ENCODE data around the gene PROCR.
"Not testable (repeated sequence)": the region's sequence is repeated elsewhere in the genome, so short reads cannot be mapped to it uniquely, and the experiment has no call there.

The PROCR gene

GRCh38 chr20:35196313-35196712 is 24.4 kb downstream of the PROCR start:
- DNase-seq (ENCODE audit: low read depth, low spot score) = no peak
- H3K4me3 ChIP-seq (ENCODE audit: low read depth, low read length) = no peak overlapping the region
- no peak for TF ChIP-seq CTCF (IDR thresholded peaks at IDR 0.05; ENCODE audit: low read depth, low read length)
- in situ Hi-C loops (cut with HindIII; ENCODE audit: low sequenced_read_pairs) = no loop called here

- in situ Hi-C loops (cut with HindIII; ENCODE audit: low sequenced_read_pairs) = no loop called here
- TF ChIP-seq CTCF (IDR thresholded peaks at IDR 0.05; ENCODE audit: low read depth, low read length) = no peak
- peak; percentile 10 for DNase-seq (ENCODE audit: low read depth, low spot score)
- no peak overlapping the region for H3K4me3 ChIP-seq (ENCODE audit: low read depth, low read length)
Measured at GRCh38 chr20:35199740-35200139, 27.9 kb downstream of the PROCR start.

- no peak overlapping the region for H3K4me3 ChIP-seq (ENCODE audit: low read depth, low read length)
- TF ChIP-seq CTCF (IDR thresholded peaks at IDR 0.05; ENCODE audit: low read depth, low read length) = no peak
- peak; percentile 50 for DNase-seq (ENCODE audit: low read depth, low spot score)
- in situ Hi-C loops (cut with HindIII; ENCODE audit: low sequenced_read_pairs) = no loop called here
Measured at GRCh38 chr20:35200267-35200666, 28.4 kb downstream of the PROCR start.

GRCh38 chr20:35201467-35201866 is 29.6 kb downstream of the PROCR start:
- DNase-seq (ENCODE audit: low read depth, low spot score); in situ Hi-C loops (cut with HindIII; ENCODE audit: low sequenced_read_pairs); H3K4me3 ChIP-seq (ENCODE audit: low read depth, low read length): not testable (repeated sequence)

- in situ Hi-C loops (cut with HindIII; ENCODE audit: low sequenced_read_pairs) = no loop called here
- no peak for TF ChIP-seq CTCF (IDR thresholded peaks at IDR 0.05; ENCODE audit: low read depth, low read length)
- H3K4me3 ChIP-seq (ENCODE audit: low read depth, low read length) = no peak overlapping the region
- DNase-seq (ENCODE audit: low read depth, low spot score) = no peak
Measured at GRCh38 chr20:35206802-35207201, 34.9 kb downstream of the PROCR start.

GRCh38 chr20:35207950-35208611 is 36.2 kb downstream of the PROCR start:
- in situ Hi-C loops (cut with HindIII; ENCODE audit: low sequenced_read_pairs) = no loop called here
- DNase-seq (ENCODE audit: low read depth, low spot score) = peak; percentile 76
- peak; percentile 70 for TF ChIP-seq CTCF (IDR thresholded peaks at IDR 0.05; ENCODE audit: low read depth, low read length)
- no peak overlapping the region for H3K4me3 ChIP-seq (ENCODE audit: low read depth, low read length)

GRCh38 chr20:35215066-35215956 is 43.4 kb downstream of the PROCR start:
- DNase-seq (ENCODE audit: low read depth, low spot score) = peak; percentile 23

More at GRCh38 chr20:35215066-35215956, 43.4 kb downstream of the PROCR start:
- H3K4me3 ChIP-seq (ENCODE audit: low read depth, low read length) = no peak overlapping the region
- no peak for TF ChIP-seq CTCF (IDR thresholded peaks at IDR 0.05; ENCODE audit: low read depth, low read length)
- in situ Hi-C loops (cut with HindIII; ENCODE audit: low sequenced_read_pairs) = no loop called here
